ENCODE measurements around the gene SFXN4. TPM values are rescaled to one million over a fixed set of nuclear protein-coding genes. Genes with fewer than 3 reads are reported as not detected.

The SFXN4 gene
- total and polyA plus RNA-seq, 2 experiments from 2014 or later, result 18.6 to 22.3 TPM

- H2AFZ ChIP-seq, result no peak overlapping the region
Observed at GRCh38 chr10:119209736-119210355, 44.3 kb upstream of the SFXN4 start.

More at GRCh38 chr10:119209736-119210355, 44.3 kb upstream of the SFXN4 start:
- Mint-ChIP-seq H3K27ac (no peak overlapping the region), H3K27me3 (ENCODE audit: insufficient read depth, low read depth, poor library complexity) (peaks cover 29% of the 10 kb centered on the region), H3K4me3 (peak overlapping the region; percentile 79; the same call in 2 of the 3 replicates), H3K4me1 (peaks cover 58% of the 10 kb centered on the region), H3K36me3 (ENCODE audit: low read depth) (no peaks in the 10 kb centered on the region), H3K9me3 (no peaks in the 10 kb centered on the region)
- Histone ChIP-seq H3K4me1 (ENCODE audit: insufficient read depth) (peaks cover 47% of the 10 kb centered on the region), H3K27ac (ENCODE audit: low read depth) (no peak overlapping the region), H3K9me2 (ENCODE audit: insufficient read depth) (no peaks in the 10 kb centered on the region), H3K79me2 (replicated peaks; ENCODE audit: insufficient read depth) (no peaks in the 10 kb centered on the region), H3K4me3 (peak overlapping the region; percentile 7; the same call in 1 of the 2 replicates), H4K20me1 (replicated peaks; ENCODE audit: insufficient read depth) (no peaks in the 10 kb centered on the region; the same call in 1 of the 2 replicates), H3K4me2 (peak overlapping the region; percentile 98; the same call in 1 of the 2 replicates), H3K36me3 (ENCODE audit: insufficient read depth) (no peaks in the 10 kb centered on the region), H3K27me3 (ENCODE audit: insufficient read depth) (peaks cover 18% of the 10 kb centered on the region), H3F3A (replicated peaks; ENCODE audit: low read depth) (peaks cover 10% of the 10 kb centered on the region; the same call in 1 of the 2 replicates)
- DNase-seq (ENCODE audit: low spot score) (no peak), ATAC-seq (no peak)
- TF ChIP-seq ZNF462 (CRISPR knock-in tag; IDR thresholded peaks at IDR 0.05) (no peak), CTCF (conservative IDR thresholded peaks at IDR 0.05; ENCODE audit: low read depth in 2 of 2) (0 out of 4 replicates have a peak, but pooled peaks of 1 of the 2 experiments have one; percentile 5)
